ENCODE measurements around the gene GLG1. TPM values are rescaled to one million over a fixed set of nuclear protein-coding genes. Genes with fewer than 3 reads are reported as not detected.
"Not testable (repeated sequence)": the region's sequence is repeated elsewhere in the genome, so short reads cannot be mapped to it uniquely, and the experiment has no call there.

GLG1 gene
- total and polyA plus RNA-seq, 8 donors: 116 to 147 (median 135) TPM

DNA sequence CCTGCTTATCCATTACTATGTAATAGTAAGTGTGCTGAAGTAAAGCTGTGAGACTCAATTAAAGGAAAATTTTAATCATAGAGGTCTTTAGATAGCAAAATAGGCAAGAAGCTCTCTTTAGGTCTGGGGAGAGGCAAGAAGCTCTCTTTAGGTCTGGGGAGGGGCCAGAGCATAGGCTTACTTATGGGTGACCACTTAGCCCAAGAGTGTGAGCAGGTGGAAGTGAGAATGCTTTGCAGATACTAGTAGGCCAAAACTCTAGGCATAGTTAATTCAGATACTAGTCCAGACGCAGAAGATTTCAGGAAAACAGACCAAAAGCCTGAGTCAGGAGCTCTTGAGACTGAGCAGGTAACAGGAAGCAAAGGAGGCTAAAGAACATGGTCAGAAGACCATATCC lies 49.6 kb downstream of the GLG1 start:
- Histone ChIP-seq H3K27ac (no peak overlapping the region), H3K9me3 (no peaks in the 10 kb centered on the region), H3K4me1 (peaks cover 0 to 16% of the 10 kb centered on the region in 2 donors), H3K27me3 (no peaks in the 10 kb centered on the region), H3K36me3 (no peaks in the 10 kb centered on the region), H3K4me3 (no peak overlapping the region)
- peak; percentile 33 for ATAC-seq
- TF ChIP-seq, protein P1, sequence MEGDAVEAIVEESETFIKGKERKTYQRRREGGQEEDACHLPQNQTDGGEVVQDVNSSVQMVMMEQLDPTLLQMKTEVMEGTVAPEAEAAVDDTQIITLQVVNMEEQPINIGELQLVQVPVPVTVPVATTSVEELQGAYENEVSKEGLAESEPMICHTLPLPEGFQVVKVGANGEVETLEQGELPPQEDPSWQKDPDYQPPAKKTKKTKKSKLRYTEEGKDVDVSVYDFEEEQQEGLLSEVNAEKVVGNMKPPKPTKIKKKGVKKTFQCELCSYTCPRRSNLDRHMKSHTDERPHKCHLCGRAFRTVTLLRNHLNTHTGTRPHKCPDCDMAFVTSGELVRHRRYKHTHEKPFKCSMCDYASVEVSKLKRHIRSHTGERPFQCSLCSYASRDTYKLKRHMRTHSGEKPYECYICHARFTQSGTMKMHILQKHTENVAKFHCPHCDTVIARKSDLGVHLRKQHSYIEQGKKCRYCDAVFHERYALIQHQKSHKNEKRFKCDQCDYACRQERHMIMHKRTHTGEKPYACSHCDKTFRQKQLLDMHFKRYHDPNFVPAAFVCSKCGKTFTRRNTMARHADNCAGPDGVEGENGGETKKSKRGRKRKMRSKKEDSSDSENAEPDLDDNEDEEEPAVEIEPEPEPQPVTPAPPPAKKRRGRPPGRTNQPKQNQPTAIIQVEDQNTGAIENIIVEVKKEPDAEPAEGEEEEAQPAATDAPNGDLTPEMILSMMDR (IDR thresholded peaks at IDR 0.05): no peak
- intact Hi-C loops (cut with DNase I): no loop called here
- DNase-seq: no peak

DNA sequence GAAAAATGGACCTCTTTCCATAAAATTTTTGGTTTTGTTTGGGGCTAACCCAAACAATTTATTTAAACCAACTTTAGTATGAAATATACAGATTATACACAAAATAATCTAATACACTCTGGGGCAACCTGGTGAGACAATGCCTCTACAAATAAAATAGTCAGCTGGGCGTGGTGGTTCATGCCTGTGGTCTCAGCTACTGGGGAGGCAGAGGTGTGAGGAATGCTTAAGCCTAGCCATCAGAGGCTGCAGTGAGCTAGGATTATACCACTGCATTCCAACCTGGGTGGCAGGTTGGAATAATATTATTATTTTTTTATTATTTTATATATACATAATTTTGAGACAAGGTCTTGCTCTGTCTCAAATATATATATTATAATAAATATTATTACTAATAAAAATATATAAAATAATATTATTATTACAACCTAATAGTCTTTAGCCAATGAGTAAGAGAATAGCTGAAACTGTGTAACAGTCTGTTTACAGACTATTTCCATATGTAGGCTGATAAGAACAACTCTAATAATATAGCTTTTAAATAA lies 50.5 kb downstream of the GLG1 start:
- intact Hi-C loops (cut with DNase I): no loop called here
- peaks cover 0 to 11% of the 10 kb centered on the region in 2 donors for H3K4me1 ChIP-seq
- no peaks in the 10 kb centered on the region for H3K27me3 ChIP-seq
- no peaks in the 10 kb centered on the region for H3K9me3 ChIP-seq
- H3K27ac ChIP-seq: no peak overlapping the region
- no peak overlapping the region for H3K4me3 ChIP-seq
- H3K36me3 ChIP-seq: no peaks in the 10 kb centered on the region
- TF ChIP-seq, protein P1 (IDR thresholded peaks at IDR 0.05): no peak
- no peak for ATAC-seq
- no peak for DNase-seq

DNA sequence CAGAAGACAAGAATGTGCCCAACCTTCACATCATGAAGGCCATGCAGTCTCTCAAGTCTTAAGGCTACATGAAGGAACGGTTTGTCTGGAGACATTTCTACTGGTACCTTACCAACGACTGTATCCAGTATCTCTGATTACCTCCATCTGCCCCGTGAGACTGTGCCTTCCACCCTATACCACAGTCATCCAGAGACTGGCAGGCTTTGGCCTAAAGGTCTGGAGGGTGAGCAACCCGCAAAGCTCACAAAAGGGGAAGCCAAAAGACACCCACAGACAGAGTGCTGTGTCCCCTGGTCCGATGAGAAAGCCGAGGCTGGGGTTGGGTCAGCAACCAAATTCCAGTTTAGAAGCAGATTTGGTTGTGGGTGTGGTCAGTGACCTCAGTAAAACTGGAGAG lies 54.6 kb downstream of the GLG1 start:
- H3K27me3 ChIP-seq; H3K36me3 ChIP-seq; H3K27ac ChIP-seq; DNase-seq; H3K9me3 ChIP-seq; ATAC-seq; H3K4me3 ChIP-seq; intact Hi-C loops (cut with DNase I): not testable (repeated sequence)
- H3K4me1 ChIP-seq: peaks cover 0 to 11% of the 10 kb centered on the region in 2 donors

DNA sequence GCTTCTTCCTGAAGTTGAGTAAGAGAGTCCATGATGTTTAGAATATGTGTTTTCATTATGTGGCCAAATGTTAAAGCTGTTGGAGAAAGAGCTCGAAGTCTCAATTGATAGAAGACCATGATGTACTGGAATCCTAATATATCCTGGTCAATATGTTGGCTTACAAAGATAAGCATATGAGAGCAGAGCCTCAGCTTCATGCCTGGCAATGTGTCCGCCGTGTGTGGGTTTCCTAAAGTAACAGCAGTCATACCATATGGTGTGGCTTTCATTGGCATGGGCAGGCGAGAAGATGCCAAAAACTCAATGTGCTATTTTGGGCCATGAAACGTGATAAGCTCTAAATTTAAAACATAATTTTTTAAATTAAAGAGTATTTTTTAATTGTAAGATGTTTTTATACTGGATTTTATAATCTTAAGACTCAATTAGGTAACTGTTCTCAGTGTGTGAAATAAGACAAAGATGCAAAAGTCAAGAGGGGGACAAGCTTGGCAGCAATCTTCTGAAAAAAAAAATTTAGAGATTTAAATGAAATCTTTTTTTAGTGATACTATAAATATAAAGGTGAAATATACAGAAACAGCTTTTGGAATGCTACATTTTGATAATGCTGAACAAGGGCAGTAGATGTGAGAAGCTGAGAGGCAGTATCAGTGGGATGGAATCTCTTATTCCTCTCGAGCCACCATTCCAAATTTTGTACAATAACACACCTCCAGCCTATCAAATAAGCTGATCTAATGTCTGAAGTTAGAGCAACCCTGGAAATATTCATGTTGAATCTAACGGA lies 56.5 kb downstream of the GLG1 start:
- intact Hi-C loops (cut with DNase I); H3K27ac ChIP-seq; ATAC-seq; H3K4me1 ChIP-seq; H3K4me3 ChIP-seq; H3K9me3 ChIP-seq; DNase-seq; H3K27me3 ChIP-seq; H3K36me3 ChIP-seq: not testable (repeated sequence)

GRCh38 chr16:74546112-74546511 lies 60.8 kb downstream of the GLG1 start:
- H3K27ac ChIP-seq; H3K4me1 ChIP-seq; H3K27me3 ChIP-seq; ATAC-seq; H3K4me3 ChIP-seq; H3K36me3 ChIP-seq; DNase-seq; intact Hi-C loops (cut with DNase I); H3K9me3 ChIP-seq: not testable (repeated sequence)

DNA sequence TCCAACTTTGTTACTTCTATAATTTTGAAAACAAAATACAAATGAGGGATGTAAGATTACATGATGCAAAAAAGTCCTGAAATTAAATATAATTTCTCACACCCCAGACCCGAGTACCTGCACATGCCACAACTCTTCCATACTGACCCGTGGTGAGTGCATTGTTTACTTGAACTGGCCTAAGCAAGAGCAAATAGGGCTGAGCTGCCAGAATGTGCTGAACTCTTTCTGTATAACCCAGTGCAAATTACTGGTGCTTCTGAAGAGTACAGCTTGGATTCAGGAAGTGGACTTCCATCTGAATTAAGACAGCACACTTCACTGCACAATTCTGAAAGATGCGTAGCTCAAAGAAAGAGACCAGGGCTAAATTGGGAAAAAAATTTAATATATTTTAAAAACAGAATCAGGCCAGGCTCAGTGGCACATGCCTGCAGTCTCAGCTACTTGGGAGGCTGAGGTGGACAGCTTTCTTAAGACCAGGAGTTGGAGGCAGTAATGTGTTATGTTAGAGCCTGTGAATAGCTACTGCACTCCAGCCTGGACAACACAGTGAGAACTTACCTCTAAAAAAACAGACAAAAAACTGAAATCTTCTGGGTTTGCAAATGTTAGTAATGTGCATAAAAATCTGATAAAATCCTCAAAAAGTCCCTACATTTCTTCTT lies 63.9 kb downstream of the GLG1 start:
- H3K27me3 ChIP-seq; H3K9me3 ChIP-seq; H3K4me1 ChIP-seq; H3K27ac ChIP-seq; intact Hi-C loops (cut with DNase I); DNase-seq; H3K36me3 ChIP-seq; H3K4me3 ChIP-seq: not testable (repeated sequence)
- peak; percentile 35 for ATAC-seq

GRCh38 chr16:74540663-74541062 lies 66.3 kb downstream of the GLG1 start:
- H3K36me3 ChIP-seq; intact Hi-C loops (cut with DNase I); H3K27me3 ChIP-seq; H3K4me3 ChIP-seq; H3K9me3 ChIP-seq; H3K27ac ChIP-seq; H3K4me1 ChIP-seq; DNase-seq; ATAC-seq: not testable (repeated sequence)

DNA sequence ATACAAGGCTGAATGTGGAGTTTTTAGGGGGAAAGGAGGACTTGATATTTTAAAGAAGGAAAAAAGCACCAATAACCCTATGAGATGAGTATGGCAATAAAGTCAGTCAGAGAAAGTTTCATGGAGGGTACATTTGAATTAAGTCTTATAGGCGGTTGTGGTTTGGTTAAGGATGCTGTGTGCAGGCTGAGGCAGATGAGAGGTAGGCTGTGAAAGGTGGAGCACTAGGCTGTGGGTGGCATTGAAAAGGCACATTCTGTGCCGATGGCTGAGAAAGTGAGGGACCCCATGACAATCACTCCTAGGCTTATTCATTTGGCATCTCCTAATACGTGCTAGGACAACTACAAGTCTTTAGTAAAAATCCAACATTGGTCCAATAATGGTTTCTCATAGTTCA lies 68.1 kb downstream of the GLG1 start:
- not testable (repeated sequence) for H3K36me3 ChIP-seq, DNase-seq

DNA sequence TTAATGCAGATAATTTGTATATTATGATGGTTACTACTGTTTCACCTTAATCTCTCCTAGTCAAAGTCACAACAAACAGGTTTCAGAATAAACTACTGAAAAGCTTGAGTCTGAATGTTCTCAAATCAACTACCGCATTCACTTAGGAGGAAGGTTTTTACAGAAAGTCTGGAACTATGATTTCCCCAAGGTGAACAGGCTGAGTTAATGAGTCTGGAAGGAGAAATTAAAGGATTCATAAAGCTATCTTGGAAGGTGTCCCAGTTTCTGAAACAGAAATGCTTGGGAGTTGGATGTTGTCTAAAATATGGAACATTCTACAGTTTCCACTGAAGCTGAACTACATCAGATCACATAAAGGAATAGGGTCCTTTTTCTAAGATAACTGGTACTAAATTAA lies 69.2 kb downstream of the GLG1 start:
- intact Hi-C loops (cut with DNase I); H3K27me3 ChIP-seq; H3K27ac ChIP-seq; H3K4me1 ChIP-seq; DNase-seq; H3K4me3 ChIP-seq; ATAC-seq; H3K36me3 ChIP-seq; H3K9me3 ChIP-seq: not testable (repeated sequence)

More for the DNA sequence above, 68.1 kb downstream of the GLG1 start:
- H3K9me3 ChIP-seq; intact Hi-C loops (cut with DNase I); H3K4me1 ChIP-seq; H3K27ac ChIP-seq; H3K4me3 ChIP-seq; ATAC-seq; H3K27me3 ChIP-seq: not testable (repeated sequence)

- DNase-seq; H3K36me3 ChIP-seq; ATAC-seq; H3K27ac ChIP-seq; H3K27me3 ChIP-seq; H3K9me3 ChIP-seq; H3K4me3 ChIP-seq; intact Hi-C loops (cut with DNase I); H3K4me1 ChIP-seq: not testable (repeated sequence)
Observed at GRCh38 chr16:74534650-74535049, 72.3 kb downstream of the GLG1 start.
